PFSK-1 (cell line): ENCODE data around the gene ARHGAP42.

Source experiments
- FOXP2 ChIP-seq: optimal IDR thresholded peaks from 2 replicates; pipeline ENCODE3; 2011; ENCODE audit warnings: borderline replicate concordance, control low read depth, inconsistent platforms; ENCODE audit not compliant: insufficient read depth; ENCODE audit errors: extremely low read length, extremely low read depth
- POLR2AphosphoS5 ChIP-seq: IDR thresholded peaks from 2 replicates; pipeline ENCODE4 v1.6.1; 2012; ENCODE audit warnings: low read depth, mild to moderate bottlenecking, control low read depth, low read length, moderate library complexity
- REST ChIP-seq, 2 experiments: IDR thresholded peaks; 2 replicates each; pipeline versions ENCODE4 v1.6.1 to v1.8.0; 2011 to 2012; ENCODE audit warnings: low read depth in 2 of 2, low read length in 2 of 2, control low read depth in 1 of 2, inconsistent platforms in 1 of 2, mild to moderate bottlenecking in 1 of 2, moderate library complexity in 1 of 2; ENCODE audit not compliant: insufficient read depth in 1 of 2
- SIN3A ChIP-seq: IDR thresholded peaks from 2 replicates; pipeline ENCODE4 v1.6.1; 2012; ENCODE audit warnings: mild to moderate bottlenecking, low read length, moderate library complexity, borderline replicate concordance; ENCODE audit not compliant: insufficient read depth
- TAF1 ChIP-seq: IDR thresholded peaks from 2 replicates; pipeline ENCODE4 v1.6.1; 2012; ENCODE audit warnings: low read length, control low read depth, borderline replicate concordance; ENCODE audit not compliant: insufficient read depth

Gene ARHGAP42

GRCh38 chr11:100812517-100812916, 125.4 kb downstream of the ARHGAP42 start:
- TF ChIP-seq TAF1 (no peak), SIN3A (no peak), FOXP2 (no peak), REST (IDR thresholded peaks at IDR 0.05; ENCODE audit: insufficient read depth in 1 of 2, low read depth in 2 of 2, low read length in 2 of 2) (no peak), POLR2AphosphoS5 (no peak)

GRCh38 chr11:100815787-100816330, 128.8 kb downstream of the ARHGAP42 start:
- TF ChIP-seq FOXP2 = no peak

- TF ChIP-seq REST (IDR thresholded peaks at IDR 0.05; ENCODE audit: insufficient read depth in 1 of 2, low read depth in 2 of 2, low read length in 2 of 2) (no peak), FOXP2 (no peak), SIN3A (no peak), TAF1 (no peak), POLR2AphosphoS5 (no peak)
These were observed 129.7 kb downstream of the ARHGAP42 start for GRCh38 chr11:100816823-100817222.

- TF ChIP-seq REST (IDR thresholded peaks at IDR 0.05; ENCODE audit: insufficient read depth in 1 of 2, low read depth in 2 of 2, low read length in 2 of 2) (no peak), SIN3A (no peak), POLR2AphosphoS5 (no peak), TAF1 (no peak), FOXP2 (no peak)
These were observed 130.5 kb downstream of the ARHGAP42 start for GRCh38 chr11:100817620-100818019.

- TF ChIP-seq POLR2AphosphoS5 (no peak), TAF1 (no peak), SIN3A (no peak), REST (IDR thresholded peaks at IDR 0.05; ENCODE audit: insufficient read depth in 1 of 2, low read depth in 2 of 2, low read length in 2 of 2) (no peak), FOXP2 (no peak)
These were observed 133.5 kb downstream of the ARHGAP42 start for GRCh38 chr11:100820621-100821020.
